K562 (cell line): ENCODE measurements around the gene PRKD2.

Experiments used
- BRF1 ChIP-seq: IDR thresholded peaks from 3 replicates; pipeline ENCODE4 v1.6.1; 2011; ENCODE audit warnings: borderline replicate concordance, mild to moderate bottlenecking; ENCODE audit not compliant: insufficient read length; ENCODE audit errors: extremely low read depth
- CTCF ChIP-seq, 3 experiments: IDR thresholded peaks in 2 of 3; conservative IDR thresholded peaks in 1 of 3; 2 replicates each; pipeline ENCODE4 v1.5.1; 2011 to 2012; ENCODE audit warnings: low read length in 3 of 3, mild to moderate bottlenecking in 3 of 3, control low read depth in 2 of 3, improper control_type of control experiment in 1 of 3, inconsistent platforms in 1 of 3, low read depth in 1 of 3, mixed read lengths in 1 of 3, moderate library complexity in 1 of 3; ENCODE audit not compliant: insufficient read depth in 2 of 3
- E2F5 ChIP-seq: sonication (generic); formaldehyde crosslinking; IDR thresholded peaks from 2 replicates; pipeline ENCODE4 v1.8.0; 2022; ENCODE audit warnings: mild to moderate bottlenecking, missing genetic modification reagents
- ESRRA ChIP-seq: fragments of 450-650 bp; IDR thresholded peaks from 2 replicates; pipeline ENCODE4 v1.6.1; 2014; ENCODE audit warnings: low read depth, mild to moderate bottlenecking, moderate library complexity, borderline replicate concordance
- POLR2AphosphoS5 ChIP-seq: IDR thresholded peaks from 2 replicates; pipeline ENCODE4 v1.6.1; 2011; ENCODE audit warnings: mild to moderate bottlenecking, low read depth, low read length, moderate library complexity; ENCODE audit not compliant: control insufficient read depth, insufficient read depth
- SRSF1 ChIP-seq: fragments of 200-400 bp; formaldehyde crosslinking; IDR thresholded peaks from 2 replicates; pipeline ENCODE4 v1.6.1; 2017; ENCODE audit warnings: mild to moderate bottlenecking, low read depth, low read length, moderate library complexity
- TCFL5 ChIP-seq: fragments of 250-450 bp; sonication (Bioruptor Pico); conservative IDR thresholded peaks from 2 replicates; pipeline ENCODE4 v1.6.1; 2021; ENCODE audit warnings: mild to moderate bottlenecking, moderate library complexity, matching md5 sums
- ZBTB8A ChIP-seq: fragments of 450-650 bp; IDR thresholded peaks from 2 replicates; pipeline ENCODE4 v1.6.1; 2018; ENCODE audit warnings: mild to moderate bottlenecking, moderate library complexity; ENCODE audit not compliant: partially characterized antibody

- TF ChIP-seq CTCF (IDR thresholded peaks at IDR 0.05 in 2 of 3, conservative IDR thresholded peaks at IDR 0.05 in 1 of 3; ENCODE audit: insufficient read depth in 2 of 3, low read depth in 1 of 3, low read length in 3 of 3), result no peak
- TF ChIP-seq SRSF1, result no peak
- no peak for TF ChIP-seq E2F5 (CRISPR knock-in tag)
- no peak for TF ChIP-seq ZBTB8A
- no peak for TF ChIP-seq BRF1
- TF ChIP-seq ESRRA, result no peak
- TF ChIP-seq TCFL5 (CRISPR knock-in tag), result no peak
- TF ChIP-seq POLR2AphosphoS5, result no peak
Measured at GRCh38 chr19:46727757-46728156, 10.8 kb upstream of the PRKD2 start.
